ENCODE data around the gene EHD3.
A peak's percentile ranks its signal among the peaks of the same experiment; 100 is the strongest.

Gene EHD3

GRCh38 chr2:31233741-31234682 is at the start of gene EHD3:
Gene EHD3 (plus strand): TSS chr2:31234152. CDS start chr2:31234622, 470 bp downstream.
- DNase-seq (ENCODE audit: low read depth in 2 of 2): peak; percentile 23 to 54

GRCh38 chr2:31187166-31187565 is 46.8 kb upstream of the EHD3 start:
- DNase-seq (ENCODE audit: low read depth in 2 of 2): no peak

DNA sequence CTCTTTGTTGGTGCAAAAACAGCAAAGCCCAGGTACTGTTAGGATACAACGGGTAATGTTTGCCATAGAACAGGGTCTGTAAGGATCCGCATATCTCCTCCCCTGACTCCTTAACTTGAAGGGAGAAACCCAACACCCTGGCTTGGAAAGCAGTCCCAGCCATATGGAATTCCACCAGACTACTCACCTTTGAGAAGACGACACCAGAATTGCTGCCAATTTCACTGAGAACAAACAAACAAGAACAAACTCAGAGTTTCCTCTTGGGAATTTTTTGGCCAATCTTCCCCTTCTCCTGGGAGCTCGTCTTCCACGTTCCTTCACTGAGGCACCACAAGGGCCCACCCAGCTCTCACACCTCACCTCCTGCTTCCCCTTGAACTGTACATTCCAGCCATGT is 45.8 kb upstream of the EHD3 start:
- no peak for DNase-seq (ENCODE audit: low read depth in 2 of 2)

- no peak for DNase-seq (ENCODE audit: low read depth in 2 of 2)
These were observed 44.8 kb upstream of the EHD3 start for GRCh38 chr2:31189141-31189540.

DNA sequence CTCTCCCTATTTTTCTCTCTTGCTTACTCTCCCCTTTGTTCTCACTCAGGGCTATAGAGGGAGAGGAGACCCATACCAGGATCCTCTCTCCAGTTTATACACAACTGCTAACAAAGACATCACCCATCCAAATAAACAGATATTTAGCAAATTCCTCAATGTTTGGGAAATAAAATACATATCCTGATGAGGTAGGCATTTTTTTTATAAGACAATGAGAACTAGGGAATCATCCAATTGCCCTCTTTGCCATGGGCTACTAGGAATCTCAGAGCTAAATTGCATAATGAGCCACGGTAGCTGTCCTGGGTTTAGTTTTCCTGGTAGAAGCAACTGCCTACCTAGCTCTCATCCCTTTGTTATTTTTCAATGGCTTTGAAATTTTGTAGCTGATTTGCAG is 43.8 kb upstream of the EHD3 start:
- no peak for DNase-seq (ENCODE audit: low read depth in 2 of 2)

- no peak for DNase-seq (ENCODE audit: low read depth in 2 of 2)
These were observed 42.0 kb upstream of the EHD3 start for GRCh38 chr2:31191931-31192330.

DNA sequence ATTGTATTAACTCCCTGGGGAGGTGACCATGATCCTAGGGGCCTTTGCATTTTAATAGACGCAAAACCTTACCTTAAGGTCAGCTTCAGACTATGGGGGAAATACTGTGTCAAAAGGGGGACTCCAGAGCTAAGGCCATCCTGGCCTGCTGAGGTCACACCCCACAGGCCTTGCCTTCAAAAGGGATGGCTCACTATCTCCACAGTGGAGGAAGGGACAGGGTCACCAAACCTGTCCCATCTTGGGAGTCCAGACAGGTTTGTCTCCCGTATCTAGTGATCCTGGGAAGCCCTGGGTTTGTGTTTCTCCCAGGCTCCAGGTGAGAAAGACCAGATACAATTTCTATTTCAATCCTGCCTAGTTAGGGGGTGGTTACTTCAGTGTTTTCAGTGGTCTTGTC is 41.6 kb upstream of the EHD3 start:
- no peak for DNase-seq (ENCODE audit: low read depth in 2 of 2)

GRCh38 chr2:31192851-31193392 is 41.0 kb upstream of the EHD3 start:
- DNase-seq (ENCODE audit: low read depth in 2 of 2): no peak

- DNase-seq (ENCODE audit: low read depth in 2 of 2): no peak
These were observed 40.1 kb upstream of the EHD3 start for GRCh38 chr2:31193806-31194205.

GRCh38 chr2:31196622-31197021 is 37.3 kb upstream of the EHD3 start:
- DNase-seq (ENCODE audit: low read depth in 2 of 2): no peak

DNA sequence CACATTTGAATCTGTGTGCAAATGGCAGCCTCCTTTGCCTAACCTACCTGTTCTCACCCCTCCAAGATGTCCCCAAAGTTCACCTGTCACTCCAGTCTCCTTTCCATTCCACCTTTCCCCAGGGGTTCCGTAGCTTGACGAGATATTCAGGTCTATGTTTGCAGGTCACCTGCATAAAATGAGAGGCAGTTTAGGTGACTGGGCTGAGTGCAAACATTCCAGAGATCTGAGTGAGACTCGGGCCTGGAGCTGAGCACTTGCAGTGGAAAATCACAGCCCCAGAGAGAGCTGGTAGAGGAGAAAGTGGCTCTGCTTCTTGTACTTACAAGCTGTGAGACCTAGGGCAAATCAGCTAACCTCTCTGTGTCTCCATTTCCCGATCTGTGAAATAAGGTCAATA is 36.8 kb upstream of the EHD3 start:
- no peak for DNase-seq (ENCODE audit: low read depth in 2 of 2)

DNA sequence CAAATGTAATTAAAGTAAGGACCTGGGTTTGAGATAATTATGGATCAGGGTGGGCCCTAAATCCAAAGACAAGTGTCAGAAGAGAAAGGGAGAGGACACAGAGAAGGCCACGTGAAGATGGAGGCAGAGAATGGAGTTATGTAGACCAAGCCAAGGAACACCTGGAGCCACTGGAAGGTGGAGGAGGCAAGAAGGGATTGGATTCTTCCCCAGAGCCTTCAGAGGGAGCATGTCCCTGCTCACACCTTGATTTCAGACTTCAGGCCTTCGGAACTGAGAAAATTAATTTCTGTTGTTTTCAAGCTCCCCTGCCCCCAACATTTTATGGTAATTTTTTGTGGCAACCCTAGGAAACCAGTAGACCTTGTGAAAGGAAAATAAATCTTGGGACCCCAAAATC is 36.3 kb upstream of the EHD3 start:
- DNase-seq (ENCODE audit: low read depth in 2 of 2): no peak

- no peak for DNase-seq (ENCODE audit: low read depth in 2 of 2)
These were observed 34.7 kb upstream of the EHD3 start for GRCh38 chr2:31199206-31199605.

DNA sequence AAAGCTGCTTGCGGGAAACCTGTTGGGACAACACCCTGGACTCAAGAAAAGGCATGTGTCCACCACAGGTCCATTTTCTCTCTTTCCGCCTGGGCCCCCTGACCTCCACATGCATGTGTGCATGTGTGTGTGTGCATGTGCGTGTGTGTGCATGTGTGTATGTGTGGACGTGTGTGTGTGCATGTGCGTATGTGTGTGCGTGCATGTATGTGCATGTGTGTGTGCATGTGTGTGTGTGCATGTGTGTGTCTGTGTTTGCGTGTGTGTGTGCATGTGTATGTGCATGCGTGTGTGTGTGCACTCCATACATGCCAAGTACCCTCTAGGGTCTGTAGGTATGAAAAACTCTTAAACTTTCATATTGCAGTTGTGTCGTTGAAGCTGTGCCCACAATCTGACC is 33.0 kb upstream of the EHD3 start:
- DNase-seq (ENCODE audit: low read depth in 2 of 2): no peak

DNA sequence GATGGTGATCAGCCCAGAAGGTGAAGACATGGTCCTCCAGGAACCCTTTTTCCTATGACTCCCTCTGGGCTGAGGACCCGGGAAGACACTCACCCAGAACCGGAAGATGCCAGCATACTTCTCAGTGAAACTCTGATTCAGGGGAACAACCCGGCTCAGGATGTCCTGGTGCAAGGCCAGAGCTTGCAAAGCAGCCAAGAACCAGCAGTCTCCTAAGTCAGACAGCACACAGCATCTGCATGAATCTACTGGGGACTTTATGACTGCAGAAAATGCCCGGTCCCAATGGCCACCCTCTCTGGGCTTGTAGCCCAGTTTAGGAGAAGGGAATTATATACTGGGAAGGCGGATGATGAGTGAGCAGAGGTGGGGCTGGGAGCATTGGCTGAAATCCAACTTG is 31.9 kb upstream of the EHD3 start:
- DNase-seq (ENCODE audit: low read depth in 2 of 2): no peak

GRCh38 chr2:31202833-31203232 is 31.1 kb upstream of the EHD3 start:
- no peak for DNase-seq (ENCODE audit: low read depth in 2 of 2)

DNA sequence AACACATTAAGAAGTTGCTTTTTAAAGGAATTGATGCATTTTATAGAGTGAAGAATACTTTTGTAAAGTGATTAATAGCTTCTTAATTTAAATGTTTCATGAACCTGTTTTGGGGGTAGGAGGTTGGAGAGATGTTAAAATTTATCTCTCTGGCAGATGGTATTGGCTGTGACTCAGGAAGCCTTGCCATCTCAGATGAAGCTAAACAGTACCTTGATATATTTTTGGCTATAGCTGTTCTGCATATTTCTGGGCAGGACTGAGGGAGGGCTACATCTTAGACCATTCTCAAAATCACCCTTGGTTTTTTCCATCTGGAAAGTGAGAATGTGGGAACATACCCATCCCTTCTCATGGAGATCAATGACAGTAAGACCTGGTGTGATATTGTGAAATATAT is 30.0 kb upstream of the EHD3 start:
- DNase-seq (ENCODE audit: low read depth in 2 of 2): no peak

DNA sequence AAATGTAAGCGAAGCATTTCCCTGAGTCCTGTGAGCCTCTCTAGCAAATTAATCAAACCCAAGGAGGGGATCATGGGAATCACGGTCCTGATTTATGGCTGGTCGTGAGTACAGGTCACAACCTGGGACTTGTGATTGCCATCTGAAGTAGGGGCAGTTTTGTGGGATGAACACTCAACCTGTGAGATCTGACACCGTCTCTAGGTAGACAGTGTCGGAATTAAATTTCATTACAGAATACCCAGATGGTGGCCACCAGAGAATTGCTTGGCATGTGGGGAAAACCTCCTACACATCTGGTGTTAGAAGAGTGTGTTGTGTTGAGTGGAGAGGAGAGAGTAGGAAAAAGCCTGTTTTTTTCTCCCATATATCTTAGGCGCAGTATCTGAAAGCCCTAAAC is 29.2 kb upstream of the EHD3 start:
- DNase-seq (ENCODE audit: low read depth in 2 of 2): no peak

DNA sequence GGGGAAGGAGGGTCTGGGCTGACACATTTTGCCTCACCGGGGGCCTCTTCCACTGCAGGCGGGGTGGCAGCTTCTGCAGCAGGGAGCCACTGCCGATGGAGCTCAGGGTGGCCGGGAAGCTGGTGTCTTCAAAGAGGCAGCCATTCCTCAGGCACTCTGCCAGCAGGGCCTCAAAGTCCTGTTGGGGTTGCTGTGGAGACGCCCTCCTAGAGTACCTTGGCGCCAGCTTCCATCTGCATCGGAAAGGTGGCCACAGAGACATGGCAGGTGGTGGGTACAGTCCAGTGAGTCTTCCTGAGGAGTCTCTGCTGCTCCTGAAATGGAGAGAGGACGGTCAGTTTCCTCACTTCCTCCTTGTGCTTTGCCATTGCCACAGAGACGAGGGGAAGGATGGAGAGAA is 28.8 kb upstream of the EHD3 start:
- no peak for DNase-seq (ENCODE audit: low read depth in 2 of 2)

GRCh38 chr2:31205613-31206012 is 28.3 kb upstream of the EHD3 start:
- no peak for DNase-seq (ENCODE audit: low read depth in 2 of 2)

- DNase-seq (ENCODE audit: low read depth in 2 of 2): no peak
These were observed 26.2 kb upstream of the EHD3 start for GRCh38 chr2:31207790-31208189.

- no peak for DNase-seq (ENCODE audit: low read depth in 2 of 2)
These were observed 25.7 kb upstream of the EHD3 start for GRCh38 chr2:31208240-31208639.

Data from stimulated activated CD4-positive, alpha-beta T cell treated with anti-CD3 and anti-CD28 coated beads, Interleukin-1b, Interleukin-23, amount 100 ng/mL, for 1 hour (primary cell).